Activated naive CD4-positive, alpha-beta T cell treated with Interleukin-2 at 50 U/mL for 16 hours (primary cell): ENCODE measurements around the gene EIF1AD.
"Not testable (repeated sequence)": the region's sequence is repeated elsewhere in the genome, so short reads cannot be mapped to it uniquely, and the experiment has no call there.

Source experiments
- DNase-seq: peaks from one replicate; pipeline ENCODE4 v3.0.0-alpha.2; 2020

EIF1AD gene, protein sequence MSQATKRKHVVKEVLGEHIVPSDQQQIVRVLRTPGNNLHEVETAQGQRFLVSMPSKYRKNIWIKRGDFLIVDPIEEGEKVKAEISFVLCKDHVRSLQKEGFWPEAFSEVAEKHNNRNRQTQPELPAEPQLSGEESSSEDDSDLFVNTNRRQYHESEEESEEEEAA

DNA sequence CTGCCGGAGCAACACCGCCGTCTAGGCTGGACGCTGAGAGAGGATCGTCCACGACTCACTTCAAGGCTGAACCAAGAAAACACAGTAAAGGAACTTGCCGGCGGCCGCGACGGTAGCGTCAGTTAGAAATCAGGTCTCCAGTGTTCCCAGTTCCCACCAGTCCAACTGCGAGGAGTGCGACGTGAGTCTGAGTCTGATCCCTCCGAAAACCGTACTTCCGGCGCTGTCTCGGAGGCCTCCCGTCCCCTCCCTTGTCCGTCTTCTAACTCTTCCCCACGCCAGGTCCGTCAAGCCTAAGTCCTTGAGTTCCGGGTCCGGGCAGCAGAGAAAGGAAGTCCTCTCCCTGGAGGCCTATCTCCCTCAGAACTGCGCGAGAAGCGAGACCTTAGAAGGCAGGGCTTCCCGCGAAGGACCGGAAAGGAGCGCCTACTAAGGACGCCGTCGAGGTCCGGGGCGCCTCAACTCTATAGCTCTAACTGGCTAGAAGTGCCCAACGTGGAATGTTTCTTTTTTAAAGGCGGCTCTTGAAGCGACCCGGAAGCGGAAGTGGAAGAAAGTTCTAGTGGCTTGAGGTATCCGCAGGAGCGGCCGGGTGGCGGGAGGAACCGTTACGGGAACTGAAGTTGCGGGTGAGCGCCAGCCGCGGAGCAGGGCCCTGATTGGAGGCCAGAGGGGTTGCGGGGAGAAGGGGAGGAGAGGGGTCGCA, at the start of gene EIF1AD, which contains the start of gene BANF1:
EIF1AD (minus strand) TSS at position 216 of the 706 bp plus-strand sequence. CDS start 1,768 bp downstream, outside the sequence.
BANF1 (plus strand) TSS at position 562 of the 706 bp plus-strand sequence. CDS start 748 bp downstream, outside the sequence.
- DNase-seq, result peak; percentile 93

DNA sequence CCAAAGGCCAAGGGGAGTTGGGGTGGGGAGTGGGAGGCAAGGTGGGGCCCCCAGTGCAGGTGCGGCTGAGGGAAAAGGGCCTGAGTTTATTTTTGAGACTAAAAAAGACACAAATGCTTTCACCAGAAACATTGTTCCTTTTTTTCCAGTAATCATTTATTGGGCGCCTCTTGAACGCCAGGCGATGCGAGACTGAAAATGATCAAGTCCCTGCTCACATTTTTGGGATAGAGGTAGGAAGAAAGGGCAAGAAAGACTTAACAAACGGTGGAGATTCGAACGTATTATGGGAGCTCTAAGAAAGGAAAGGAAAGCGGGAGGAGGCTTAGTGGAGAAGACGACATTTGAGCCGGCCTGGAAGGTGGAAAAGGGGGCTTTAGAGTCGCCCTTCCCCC, 49.4 kb upstream of the EIF1AD start:
- no peak for DNase-seq

DNA sequence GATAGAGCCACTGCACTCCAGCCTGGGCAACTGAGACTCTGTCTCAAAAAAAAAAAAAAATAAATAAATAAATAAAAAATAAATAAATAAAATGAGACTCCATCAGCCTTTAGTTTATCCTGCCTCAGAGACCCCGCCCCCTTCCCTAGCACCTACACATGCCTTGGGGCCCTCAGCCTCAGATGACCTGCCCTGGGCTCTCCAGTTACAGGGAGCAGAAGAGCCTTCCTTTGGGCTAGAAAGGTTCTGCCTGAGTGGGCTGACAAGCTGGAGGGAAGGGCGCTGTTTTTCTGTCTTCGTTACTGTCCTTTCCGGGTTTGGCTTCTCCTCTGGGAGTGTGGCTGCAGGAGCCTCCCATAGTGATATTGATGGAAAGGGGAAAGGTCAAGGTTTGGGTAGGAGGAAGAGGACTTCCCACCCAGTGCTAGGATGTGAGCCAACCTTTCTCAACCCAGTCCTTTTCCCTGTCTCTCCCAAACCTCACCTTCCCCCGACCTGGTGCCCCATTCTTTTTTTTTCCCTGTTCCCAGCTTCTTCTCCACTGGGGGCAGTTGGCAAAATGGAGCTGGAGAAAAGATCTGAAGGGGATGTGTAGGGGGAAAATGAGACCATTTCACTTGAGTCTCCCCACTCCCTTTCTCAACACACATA, 48.7 kb upstream of the EIF1AD start:
- no peak for DNase-seq

DNA sequence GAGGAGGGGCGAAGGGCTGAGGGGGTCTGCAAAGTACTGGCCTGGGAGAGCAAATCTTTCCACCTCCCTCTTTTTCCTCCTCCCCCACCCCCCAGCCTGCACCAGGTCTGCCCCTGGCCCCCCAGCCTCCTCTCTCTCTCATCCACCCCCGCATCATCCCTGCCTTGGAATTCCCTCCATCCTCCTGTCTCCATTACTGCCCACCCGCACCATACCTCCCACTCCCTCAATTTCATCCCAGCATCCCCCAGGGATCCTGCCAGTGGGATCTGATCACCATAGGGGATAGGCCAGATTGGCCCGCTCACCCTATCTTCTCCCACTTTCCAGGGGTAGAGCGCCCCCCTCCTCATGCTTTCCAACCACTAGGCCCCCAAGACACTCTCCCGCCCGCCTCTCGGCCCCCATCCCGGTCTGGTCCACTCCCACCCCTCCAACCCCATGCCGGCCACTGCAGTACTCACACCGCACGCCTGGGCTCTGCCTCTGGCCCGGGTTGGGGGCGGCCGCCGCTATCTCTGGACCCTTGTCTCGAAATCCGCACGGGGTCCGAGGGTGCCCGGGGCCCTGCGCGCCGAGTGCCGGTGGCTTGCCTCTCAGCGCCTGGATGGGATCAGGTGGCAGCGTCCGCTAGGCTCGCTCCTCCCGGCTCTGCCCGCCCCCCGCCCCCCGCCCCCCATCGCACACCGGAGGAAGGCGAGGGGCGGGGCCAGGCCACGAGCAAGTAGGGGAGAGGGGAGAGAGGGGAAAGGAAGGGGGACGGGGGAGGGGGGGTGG, 46.8 kb upstream of the EIF1AD start, which contains the start of gene GAL3ST3:
GAL3ST3 (minus strand) TSS at position 615 of the 777 bp plus-strand sequence. CDS start 3,746 bp downstream, outside the sequence.
- no peak for DNase-seq

DNA sequence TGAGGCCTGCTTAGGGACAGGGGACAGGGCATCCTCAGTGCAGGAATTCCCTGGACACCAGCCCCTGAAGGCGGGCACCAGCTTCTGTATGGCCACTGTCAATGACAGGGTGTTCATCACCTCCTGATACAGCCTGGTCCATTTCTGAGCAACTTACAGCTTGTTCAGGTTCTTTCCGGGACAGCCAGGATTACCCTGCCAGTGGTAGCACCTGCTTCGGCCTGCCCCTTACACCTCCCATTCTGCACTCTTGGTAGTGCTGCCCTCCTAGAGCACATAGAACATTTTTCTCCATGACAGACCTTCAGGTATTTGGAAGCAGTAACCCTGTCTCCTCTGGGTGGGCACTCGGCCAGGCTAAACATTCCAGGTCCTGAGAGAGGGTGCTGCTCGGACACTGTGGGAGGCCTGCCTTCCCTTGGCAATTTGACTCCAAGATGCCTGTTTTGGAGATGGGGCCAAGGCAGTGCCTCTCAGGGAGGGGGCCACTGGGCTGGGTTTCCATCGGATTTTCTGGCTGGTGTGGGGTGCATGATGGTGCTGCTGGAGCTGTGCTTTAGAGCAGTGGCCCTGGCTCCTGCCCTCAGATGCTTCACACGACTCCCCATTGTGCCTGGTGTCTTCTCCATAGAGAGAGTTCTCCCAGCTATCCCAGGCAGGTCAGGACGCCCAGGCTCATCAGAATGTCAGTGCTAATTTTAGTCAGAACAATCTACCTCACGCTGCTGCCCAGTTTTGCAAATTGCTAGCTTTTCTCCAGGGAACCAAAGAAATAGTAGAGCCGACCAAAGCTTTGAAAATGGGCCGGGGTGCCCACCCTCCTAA, 45.8 kb upstream of the EIF1AD start:
- no peak for DNase-seq

DNA sequence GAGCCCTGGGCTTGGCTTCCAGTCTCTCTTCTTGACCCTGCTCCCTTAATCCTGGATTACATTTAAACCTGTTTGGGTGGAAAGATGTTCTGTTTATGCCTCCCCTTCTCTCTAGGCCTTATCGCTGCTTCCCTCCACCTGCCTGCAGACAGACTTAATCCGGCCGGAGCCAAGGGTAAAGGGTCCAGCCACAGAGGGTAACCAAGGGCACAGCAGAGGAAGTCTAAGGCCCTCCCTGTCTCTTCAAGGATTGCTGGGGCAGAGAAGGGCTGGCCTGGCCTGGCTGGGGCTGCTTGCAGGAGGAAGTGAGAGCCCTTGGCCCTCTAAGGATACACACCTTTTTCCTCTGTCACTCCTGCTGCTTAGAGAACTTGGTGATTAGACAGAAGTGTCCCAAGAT, 44.9 kb upstream of the EIF1AD start:
- no peak for DNase-seq

DNA sequence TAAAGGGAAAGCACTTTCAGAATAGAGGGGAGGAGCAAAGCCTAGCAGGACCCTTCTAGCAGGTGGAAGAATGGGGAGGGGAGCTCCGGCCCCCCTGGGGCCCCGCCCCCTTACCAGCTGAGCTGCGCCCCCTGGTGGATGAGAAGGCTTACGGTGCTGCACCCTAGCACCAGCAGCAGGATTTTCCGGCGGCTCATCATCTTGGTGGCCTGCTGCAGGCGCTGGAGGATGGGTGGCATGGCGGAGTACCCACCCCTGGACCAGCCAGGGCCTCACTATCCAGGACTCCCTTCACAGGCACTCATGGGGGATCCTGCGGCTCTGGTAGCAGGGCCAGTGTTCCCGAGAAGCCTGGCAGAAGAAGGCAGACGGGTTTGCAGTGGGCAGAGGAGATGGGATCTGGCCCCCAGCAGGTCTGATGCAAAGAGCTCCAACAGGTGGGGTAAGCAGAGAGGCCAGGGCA, 43.3 kb upstream of the EIF1AD start:
- DNase-seq, result peak; percentile 85

DNA sequence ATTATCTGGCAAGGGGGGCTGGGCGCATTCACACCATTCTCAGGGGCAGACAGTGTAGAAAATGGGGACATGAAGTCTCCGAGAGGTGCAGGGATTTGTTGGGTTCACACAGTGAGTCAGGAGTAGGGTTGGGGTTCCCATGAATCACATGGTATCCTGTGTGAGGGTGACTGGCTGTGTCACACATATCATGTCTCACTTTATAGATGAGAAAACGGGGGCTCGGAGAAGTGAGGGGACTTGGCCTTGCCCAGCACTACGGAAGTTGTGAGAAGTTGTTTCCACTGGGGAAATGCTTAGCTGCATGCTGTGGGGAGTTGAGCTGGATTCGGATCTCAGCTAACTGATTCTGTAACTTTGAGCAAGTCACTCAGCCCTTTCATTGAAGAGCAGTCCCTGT, 42.8 kb upstream of the EIF1AD start:
- no peak for DNase-seq

DNA sequence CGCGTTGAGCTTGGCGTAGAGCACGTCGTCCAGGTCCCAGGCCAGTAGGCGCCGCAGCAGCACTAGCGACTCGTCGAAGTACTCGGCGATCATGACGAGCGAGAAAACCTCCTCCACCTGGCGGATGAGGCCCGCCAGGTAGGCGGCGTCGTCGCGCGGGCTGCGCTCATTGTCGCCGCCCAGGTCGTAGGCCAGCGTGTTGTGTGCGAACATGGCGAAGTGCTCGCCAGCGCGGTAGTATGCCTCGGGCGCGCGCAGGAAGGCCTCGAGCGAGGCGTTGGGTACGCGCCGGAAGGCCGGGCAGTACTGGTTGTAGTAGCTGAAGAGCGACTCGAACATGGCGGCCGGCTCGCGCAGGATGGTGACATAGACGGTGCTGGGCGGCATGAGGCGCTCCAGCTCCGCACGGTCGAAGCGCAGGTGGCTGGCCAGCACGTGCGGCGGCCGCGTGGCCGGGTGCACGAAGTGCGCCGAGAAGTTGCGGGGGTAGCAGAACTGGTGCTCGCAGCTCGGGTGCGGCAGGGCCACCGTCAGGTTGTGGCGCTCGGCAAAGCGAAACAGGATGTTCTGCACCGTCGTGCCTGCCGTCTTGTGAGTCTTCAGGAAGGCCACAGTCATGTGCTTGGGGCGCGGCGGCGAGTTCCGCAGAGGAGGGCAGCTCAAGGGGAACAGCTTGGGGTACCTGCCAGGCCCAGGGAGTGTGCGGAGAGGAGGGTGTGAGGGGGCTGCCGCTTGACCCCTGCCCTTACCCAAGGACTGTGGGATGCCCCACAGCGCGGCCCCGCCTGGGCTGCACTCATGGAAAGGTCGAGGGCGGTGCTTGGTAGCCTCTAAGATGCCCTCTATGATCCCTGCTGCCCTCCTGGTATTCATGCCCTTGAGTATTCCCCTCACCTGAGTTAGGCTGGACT, 41.3 kb upstream of the EIF1AD start:
- DNase-seq, result no peak

DNA sequence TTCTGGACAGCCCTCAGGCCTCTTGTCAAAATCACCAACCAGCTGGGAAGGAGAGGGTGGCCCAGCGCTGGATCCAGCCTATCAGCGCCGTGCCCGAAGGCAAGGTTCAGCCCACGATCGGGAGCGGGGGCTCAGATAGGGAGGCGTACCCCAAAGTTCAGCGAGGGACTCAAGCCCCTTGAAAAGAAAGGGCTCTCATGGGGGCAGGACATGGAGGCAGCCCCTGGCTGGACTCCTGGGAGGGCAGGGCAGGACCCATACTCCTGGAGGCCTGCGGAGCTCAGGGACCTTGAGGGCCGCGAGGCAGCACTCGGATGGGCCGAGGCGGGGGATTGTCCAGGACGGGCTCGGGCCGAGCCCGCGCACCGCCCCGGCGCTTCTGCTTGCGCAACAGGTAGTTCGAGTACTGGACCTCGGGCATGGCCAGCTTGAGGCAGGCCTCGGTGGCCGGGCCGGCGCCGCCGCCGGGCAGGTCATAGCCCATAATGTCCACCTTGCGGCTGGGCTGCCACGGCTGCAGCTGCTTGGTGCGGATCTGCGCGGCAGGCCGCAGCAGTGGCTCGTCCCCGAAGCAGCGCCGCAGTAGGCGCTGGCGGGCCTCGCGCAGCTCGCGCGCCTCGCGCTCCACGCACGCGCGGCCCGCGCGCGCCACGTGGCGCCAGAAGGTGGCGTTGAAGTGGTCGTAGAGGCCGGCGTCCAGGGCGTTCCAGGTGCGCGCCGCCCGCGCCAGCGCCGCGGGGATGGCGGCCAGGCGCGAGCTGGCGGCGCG, 40.5 kb upstream of the EIF1AD start:
- DNase-seq, result no peak

DNA sequence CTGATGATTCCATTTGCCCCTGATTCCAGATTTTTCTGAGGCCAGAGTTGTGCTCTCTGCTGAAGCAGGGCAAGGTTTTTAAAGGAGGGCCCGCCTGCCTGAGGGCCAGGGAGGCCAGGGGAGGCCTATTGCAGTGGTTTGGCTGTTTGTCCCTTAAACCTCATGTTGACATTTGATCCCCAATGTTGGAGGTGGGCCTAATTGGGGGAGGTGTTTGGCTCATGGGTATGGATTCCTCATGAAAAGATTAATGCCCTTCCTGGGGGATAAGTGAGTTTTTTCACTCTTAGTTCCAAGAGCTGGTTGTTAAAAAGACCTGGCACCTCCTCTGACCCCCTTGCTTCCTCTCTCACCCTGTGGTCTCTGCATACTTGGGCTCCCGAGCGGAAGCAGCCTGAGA, 37.8 kb upstream of the EIF1AD start:
- DNase-seq, result no peak

DNA sequence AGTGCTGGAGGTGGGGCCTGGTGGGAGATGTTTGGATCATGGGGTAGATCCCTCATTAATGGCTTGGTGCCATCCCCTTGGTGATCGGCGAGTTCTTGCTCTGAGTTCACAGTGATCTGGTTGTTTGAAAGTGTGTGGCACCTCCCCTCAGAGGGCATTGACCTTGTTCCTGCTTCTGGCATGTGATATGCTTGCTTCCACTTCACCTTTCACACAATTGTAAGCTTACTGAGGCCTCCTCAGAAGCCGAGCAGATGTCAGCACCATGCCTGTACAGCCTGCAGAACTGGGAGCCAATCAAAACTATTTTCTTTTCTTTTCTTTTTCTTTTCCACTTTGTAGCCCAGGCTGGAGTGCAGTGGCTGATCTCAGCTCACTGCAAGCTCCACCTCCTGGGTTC, 35.4 kb upstream of the EIF1AD start:
- no peak for DNase-seq

DNA sequence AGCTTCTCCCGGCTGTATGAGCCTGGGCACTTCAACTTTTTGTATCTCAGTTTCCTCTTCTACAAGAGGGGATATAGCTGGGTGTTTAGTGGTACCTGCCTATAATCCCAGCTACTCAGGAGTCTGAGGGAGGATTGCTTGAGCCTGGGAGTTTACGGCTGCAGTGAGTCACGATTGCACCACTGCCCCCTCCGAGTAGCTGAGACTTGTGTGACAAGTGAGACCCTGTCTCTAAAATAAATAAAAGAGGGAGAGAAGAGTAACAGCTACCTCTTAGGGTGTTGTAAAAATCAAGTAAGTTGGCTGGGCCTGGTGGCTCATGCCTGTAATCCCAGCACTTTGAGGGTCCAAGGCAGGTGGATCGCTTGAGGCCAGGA, 34.4 kb upstream of the EIF1AD start:
- DNase-seq, result no peak

DNA sequence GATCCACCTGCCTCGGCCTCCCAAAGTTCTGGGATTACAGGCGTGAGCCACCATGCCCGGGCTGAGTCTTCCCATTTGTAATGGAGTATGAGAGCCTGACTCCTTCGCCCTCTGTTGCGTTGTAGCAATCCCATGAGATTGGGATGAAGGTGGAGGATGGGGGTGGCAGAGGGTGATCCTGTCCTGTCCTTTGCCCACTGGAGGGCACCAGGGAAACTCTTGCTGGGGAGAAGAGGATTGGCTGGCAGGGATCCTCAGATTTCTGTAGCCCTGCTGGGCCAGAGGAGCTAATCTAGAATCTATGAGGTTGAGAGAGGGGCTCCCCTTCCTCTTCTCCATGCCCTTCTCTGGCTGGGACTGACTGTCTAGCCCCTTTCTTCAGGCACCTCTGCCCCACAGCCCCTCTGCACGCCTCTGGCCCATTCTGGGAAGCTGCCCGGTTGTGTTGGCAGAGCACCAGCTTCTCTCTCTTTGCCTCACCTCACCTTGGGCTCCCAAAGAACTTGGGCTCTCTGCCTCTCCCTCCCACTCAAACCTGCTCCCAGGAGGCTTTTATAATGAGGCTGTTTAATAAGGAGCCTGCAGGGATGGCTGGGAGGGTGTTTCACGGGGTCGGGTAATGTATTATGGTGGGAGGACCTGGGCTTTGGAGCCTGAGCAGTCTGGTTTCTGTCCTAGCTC, 33.8 kb upstream of the EIF1AD start:
- no peak for DNase-seq

DNA sequence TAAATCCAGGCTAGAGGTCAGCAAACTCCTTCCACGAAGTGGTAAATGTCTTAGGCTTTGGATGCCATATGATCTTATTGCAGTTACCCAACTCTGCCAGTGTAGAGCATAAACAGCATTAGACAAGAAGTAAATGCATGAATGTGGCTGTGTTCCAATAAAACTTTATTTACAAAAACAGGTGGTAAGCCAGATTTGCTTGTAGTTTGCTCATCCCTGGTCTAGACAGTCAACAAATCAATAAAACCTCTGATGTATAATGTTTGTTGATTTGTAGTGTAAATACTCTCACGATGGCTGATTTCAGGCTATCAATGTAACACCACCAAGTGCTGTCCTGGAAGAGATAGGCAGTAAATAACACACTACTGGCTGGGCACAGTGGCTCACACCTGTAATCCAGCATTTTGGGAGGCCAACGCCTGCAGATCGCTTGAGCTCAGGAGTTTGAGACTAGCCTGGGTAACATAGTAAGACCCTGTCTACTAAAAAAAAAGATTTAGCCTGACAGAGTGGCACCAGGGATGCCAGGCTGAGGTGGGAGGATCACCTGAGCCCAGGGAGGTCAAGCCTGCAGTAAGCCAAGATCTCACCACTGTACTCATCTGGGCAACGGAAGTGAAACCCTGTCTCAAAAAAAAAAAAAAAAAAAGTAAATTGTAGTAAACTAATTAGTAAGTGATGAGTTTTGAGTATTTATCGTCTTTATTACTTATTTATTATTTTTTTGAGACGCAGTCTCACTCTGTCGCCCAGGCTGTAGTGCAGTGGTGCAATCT, 31.2 kb upstream of the EIF1AD start:
- no peak for DNase-seq

DNA sequence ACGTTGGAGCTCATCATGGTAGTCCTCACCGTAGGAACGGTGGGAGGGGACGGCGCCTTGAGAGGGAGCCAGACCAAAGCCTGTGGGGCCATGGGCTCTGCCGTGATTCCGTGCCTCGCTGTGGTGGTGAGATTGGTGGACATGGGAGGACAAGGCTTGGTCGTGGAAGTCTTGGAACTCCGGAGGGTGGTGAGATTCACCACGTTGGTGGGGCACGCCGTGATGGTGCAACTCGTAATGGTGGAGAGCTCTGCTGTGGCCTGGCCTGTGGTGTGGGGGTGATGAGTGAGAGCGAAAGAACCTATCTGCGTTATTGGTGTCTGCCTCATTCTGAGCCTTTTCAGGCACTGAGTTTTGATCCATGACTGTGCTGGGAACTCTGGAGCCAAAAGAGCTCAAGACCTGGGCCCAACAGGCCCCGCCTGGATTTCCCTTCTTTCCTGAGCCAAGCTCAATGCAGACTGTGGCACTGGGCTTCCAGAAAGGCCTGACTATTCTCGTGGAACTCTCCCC, 24.1 kb upstream of the EIF1AD start, which contains the start of gene CATSPER1:
CATSPER1 (minus strand) TSS at position 463 of the 513 bp plus-strand sequence; CDS start at position 363, 100 bp downstream.
- no peak for DNase-seq

DNA sequence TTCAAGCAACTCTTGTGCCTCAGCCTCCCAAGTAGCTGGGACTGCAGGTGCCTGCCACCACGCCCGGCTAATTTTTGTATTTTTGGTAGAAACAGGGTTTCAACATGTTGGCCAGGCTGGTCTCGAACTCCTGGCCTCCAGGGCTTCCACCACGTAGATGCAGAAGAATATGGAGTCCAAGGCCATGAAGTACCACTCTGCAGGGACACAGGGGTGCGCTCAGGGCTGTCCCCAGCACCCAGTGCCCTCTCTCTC, 21.2 kb upstream of the EIF1AD start:
- not testable (repeated sequence) for DNase-seq

DNA sequence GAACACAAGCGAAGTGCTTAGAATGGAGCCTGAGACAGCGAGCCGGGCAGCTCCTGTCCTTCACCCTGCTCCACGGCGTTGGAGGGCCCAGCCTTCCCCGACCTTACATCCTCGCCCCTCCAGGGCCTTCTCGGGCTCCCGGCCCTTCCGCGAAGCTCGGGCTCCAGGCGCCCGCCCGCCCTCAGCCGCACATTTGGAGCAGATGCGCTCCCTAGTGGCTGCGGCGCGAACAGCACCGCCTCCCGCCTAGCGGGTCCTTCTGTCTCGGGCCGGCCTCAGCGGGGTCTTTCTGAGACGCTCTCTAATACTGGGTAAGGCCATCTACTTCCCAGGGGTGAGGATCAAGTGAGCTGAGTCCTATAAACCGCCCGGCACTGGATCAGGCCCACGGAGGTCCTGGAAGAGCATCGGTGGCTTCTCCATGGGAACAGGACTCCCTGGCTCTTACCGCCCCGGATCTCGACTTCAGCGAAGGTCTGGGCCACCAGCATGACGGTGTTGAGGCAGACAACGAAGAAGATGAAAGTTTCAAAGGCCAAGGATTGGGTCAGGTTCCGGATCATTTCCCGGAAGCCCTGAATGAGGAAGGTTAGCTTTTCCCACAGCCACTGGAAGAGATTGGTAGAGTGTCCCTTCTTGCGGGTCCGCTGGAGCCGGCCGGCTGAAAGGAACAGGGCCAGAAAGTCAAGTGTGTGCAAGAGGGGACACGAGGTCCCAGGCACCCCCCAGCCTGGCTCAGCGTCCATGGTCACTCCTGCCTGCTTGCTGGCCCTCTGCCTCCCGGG, 20.6 kb upstream of the EIF1AD start:
- peak; percentile 83 for DNase-seq
